Activated T-helper 1 cell treated with anti-CD3 and anti-CD28 coated beads, Interleukin-2, amount 50 U/mL, for 16 hours (primary cell): ENCODE results near the gene TRAF3IP1.

Experiments used
- DNase-seq, 2 donors: peaks; one replicate each; pipeline ENCODE4 v3.0.0-alpha.2; 2020; ENCODE audit warnings: low read depth in 1 of 2, low spot score in 1 of 2

The TRAF3IP1 gene

DNA sequence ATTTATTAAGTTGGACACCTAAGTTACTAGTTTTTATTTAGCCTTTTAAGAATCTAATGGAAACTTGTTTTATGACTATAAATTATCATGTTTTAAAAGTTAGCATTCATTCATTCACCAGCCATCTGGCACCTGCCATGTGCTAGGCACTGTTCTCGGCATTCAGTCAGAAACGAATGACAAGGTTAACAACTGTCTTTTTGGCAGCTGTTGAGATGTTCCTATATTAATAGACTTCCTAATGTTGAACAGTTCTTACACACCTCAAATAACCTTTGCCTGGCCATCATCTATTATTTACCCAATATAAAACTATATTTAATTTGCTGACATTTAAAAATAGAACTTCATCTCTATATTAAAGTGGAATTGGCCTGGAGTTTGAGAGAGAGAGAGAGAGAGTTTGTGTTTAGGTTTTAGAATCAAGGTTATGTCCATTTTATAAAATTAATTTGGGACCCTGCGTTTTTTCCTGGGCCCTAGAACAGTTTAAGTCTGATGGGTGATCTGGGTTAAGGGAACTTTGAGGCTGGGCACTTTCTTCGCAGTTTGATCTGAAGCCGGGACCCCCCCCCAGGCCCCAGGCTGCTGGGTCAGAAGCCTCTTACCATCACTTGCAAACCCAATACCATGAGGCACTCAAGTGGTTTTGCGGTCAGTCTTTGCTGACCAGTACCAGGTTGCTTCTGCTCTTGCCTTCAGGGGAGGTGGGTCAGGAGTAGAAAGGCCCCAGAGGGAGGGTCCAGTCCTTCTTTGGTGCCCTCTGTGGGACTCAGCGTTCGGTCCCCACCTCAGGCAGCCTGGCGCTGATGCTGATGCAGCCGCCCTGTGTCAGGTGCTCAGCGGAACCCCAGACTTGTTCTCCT lies 58.1 kb downstream of the TRAF3IP1 start:
- no peak for DNase-seq

- no peak for DNase-seq
These were observed 58.9 kb downstream of the TRAF3IP1 start for GRCh38 chr2:238379096-238379810.

DNA sequence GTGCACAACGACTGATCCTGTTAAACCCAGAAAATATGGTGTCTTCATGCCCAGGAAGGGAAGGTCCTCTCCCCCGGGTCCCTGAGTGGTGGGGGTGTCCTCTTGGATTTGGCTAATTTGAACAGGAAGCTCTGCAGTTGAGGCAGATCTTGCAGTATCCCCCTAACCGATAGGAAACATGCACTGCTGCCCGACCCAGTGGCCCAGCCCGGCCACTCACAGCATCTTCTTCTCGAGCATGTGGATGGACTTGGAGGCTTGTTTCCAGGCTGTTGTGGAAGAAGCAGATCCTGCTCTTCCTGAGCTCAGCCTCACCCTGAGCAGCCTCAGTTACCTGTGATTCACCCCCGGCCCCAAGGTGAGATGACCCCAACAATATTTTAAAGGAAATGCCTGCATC lies 60.0 kb downstream of the TRAF3IP1 start:
- DNase-seq: no peak

DNA sequence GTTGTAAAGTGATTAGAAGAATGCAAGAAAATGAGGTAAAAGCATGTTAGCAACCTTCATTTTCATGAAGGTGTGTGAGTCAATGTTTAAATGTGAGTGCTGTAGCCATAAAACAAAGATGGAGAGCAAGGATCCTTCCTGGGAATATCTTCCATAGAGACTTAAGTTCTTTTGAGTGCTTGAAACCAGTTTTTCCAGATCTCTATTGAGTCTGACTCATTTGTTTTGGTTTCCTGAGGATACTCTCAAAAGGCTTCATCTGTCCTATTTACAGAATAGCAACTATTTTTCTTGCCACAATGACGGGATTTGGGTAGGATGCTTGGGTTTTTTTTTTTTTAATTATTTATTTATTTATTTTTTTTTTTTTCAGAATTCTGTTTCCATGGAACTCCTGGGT lies 60.5 kb downstream of the TRAF3IP1 start:
- DNase-seq: no peak

DNA sequence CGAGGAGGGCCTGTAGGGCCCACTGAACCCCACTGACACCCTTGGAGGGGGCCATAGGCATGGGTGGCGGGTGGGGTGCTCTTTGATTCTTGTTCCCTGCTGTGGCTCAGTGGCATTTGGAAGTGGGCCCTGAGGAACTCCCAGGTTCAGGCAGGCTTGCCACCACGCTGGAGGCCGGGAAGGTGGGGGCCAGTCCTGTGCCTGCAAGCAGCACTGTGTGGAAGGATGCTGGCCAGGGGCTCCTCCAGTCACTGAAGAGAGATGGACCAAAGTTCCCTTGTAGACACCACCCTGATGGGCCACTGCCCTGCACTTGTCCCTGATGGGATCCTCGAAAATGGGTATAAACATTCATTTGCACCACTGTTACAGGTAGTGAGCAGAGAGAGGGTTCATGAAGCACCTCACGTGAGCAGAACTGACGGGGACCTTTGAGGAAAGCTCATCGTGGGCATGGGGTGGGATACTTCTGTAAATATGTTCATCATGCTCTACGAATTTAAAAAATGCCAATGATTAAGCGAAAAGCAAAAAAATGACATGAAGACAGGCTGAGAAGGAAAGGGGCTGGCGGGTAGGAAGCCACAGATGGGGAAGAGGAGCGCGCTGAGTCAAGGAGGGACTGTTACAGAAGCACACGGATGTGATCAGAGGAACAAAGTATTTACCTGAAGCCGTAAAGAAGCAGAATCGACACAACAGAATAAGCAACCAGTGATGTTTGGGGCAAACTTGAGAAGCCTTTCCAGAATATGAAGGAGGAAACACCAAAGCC lies 61.2 kb downstream of the TRAF3IP1 start:
- no peak for DNase-seq

GRCh38 chr2:238382381-238382781 lies 62.1 kb downstream of the TRAF3IP1 start:
- DNase-seq: no peak

GRCh38 chr2:238383135-238383534 lies 62.8 kb downstream of the TRAF3IP1 start:
- DNase-seq: no peak

DNA sequence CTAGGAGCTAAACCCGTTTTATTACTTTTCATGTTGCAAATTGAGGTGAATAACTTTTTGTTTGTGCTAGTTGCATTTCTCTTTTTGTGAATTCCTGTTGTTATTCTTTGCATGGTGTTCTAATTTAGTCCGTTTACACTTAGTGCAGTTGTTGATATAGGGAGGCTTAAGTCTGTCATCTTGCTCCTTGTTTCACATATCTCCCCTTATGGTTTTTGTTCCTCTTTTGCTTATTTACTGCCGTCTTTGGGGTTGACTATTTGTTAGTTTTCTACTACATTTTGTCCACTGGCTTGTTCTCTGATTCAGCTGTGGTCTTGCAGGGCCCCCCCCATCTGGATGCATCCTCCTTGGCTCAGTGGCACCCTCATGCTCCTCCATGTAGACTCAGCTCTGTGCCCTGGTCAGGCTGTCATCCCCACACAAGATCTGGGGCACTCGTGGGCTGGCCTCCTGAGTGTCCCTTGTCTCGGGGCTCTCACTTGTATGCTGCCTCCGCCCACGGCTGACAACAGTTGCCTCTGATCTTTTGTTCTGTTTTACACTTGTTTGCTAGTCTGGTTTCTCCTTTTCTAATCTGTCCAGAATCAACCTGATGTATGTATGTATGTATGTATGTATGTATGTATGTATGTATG lies 63.5 kb downstream of the TRAF3IP1 start:
- no peak for DNase-seq

- no peak for DNase-seq
These were observed 67.0 kb downstream of the TRAF3IP1 start for GRCh38 chr2:238387332-238387731.

DNA sequence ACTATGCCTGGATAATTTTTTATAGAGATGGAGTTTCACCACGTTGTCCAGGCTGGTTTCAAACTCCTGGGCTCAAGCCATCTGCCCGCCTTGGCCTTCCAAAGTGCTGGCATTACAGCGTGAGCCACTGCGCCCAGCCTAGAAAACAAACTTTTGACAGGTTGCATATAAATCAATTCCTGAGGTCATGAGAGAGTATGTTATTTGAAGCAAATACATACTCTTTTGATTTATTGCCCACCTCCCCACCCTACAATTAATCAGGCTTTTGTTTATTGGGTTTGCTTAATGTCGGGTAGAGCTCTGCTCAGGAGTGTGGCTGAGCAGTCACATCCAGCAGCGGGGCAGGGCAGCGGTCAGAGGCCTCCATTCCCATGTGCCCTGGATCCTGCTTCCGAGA lies 68.5 kb downstream of the TRAF3IP1 start:
- DNase-seq: no peak

- no peak for DNase-seq
These were observed 69.8 kb downstream of the TRAF3IP1 start for GRCh38 chr2:238389988-238390589.

DNA sequence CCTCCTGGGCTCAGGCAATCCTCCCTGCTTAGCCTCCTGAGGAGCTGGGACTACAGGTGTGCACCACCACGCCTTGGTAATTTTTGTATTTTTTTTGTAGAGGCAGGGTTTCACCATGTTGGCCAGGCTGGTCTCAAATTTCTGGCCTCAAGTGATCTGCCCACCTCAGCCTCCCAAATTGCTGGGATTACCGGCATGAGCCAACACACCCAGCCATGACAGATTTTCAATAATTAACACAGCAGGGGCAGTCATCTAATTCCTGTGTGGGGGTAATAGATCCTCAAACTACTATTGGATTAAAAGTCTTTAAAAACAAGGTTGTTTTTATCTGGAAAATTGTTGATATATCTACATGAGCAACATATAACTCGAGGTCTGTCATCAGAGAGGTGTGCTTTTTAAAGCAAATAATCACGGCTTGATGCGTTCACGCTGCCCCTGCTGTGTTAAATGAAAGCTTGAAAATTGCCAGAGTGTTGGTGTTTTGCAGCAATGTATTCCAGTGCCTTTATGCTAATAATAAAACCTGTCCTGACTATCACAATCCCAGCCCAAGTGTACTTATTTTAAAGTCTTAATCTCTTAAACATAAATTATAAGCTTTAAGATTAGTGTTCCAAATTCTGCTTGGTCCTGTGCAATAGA lies 70.8 kb downstream of the TRAF3IP1 start:
- DNase-seq: no peak

GRCh38 chr2:238396663-238397062 lies 76.3 kb downstream of the TRAF3IP1 start:
- DNase-seq: no peak

DNA sequence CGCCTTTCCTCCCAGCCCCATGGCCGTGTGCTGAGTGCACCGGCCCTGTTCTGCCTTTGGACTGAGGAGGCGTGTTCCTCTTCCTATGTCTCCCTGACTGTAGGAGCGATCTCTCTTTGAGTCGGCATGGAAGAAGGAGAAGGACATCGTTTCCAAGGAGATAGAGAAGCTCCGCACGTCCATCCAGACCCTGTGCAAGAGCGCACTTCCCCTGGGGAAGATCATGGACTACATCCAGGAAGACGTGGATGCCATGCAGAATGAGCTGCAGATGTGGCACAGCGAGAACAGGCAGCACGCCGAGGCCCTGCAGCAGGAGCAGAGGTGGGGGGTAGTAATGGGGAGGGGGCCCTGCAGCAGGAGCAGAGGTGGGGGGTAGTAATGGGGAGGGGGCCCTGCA lies 77.0 kb downstream of the TRAF3IP1 start:
- DNase-seq: no peak

- DNase-seq: no peak
These were observed 78.3 kb downstream of the TRAF3IP1 start for GRCh38 chr2:238398577-238398976.

DNA sequence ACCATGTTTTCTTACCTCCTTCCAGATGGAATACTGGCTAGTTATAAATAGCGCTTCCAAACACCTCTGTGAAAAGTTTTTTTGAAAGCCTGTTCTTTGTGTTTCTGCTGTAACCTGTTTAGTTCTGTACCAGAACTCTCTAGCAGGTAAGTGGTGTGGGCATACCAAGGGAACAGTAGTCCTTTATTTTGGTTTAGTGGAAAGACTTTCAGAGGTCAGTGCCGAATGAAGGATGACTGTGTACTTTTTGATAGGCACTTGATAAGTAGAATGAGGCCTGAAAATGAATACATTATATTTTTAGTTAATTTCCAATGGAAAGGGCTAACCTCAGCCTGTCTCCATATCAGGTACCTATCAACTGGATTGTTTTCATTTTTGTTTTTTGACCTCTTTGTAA lies 78.8 kb downstream of the TRAF3IP1 start:
- no peak for DNase-seq

DNA sequence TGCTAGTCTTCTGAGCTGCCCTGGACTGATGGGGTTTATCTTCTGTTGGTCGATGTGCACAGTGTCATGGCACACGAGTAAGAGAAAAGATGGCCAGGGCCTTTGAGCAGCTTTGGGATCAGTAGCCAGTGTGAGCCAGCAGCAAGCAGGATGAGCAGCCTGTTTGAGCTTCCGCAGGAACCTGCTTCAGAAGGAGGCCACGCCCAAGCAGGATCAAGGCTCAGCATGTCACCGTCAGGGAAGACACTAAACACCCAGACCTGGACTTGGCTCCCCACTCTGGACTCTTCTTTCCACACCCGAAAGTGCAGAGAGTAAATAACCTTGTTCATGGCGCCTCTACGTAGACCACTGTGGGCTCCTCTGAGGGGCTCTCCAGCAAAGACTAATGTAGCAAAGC lies 81.2 kb downstream of the TRAF3IP1 start:
- DNase-seq: no peak

DNA sequence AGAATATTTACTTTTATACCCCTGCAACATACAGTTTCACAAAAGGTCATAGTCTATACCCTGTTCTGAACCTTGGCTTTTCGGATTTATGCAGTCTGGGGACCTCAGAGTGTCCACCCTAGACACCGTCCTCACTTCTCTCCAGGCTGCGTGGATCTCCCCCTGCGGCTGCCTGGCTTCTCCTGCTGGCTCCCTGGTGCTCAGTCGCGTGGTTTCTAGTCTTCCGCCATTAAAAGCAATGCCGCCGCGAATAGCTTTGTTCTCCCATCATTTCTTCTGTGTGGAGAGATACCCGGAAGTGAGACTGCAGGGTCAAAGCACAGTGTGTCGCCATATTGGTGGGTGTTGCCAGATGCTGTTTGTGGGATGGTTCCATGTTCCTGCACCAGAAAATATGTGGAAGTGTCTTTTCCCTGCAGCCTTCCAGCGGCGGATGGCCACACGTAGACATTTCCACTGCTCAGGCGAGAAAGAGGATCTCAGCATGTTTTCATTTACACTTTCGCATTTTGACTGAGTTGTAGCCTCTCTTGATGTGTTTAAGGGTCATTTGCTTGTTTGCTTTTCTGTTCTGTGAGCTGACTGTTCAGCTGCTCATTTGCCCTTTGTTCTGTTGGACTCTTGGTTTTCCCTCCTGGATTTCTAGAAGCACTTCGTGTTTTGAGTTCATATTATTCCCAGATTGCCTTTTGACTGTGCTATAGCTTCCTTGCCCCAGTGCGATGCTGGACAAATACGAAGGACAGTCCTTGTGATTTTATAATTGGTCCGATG lies 83.5 kb downstream of the TRAF3IP1 start:
- DNase-seq: no peak

- DNase-seq: no peak
These were observed 84.3 kb downstream of the TRAF3IP1 start for GRCh38 chr2:238404406-238405216.
